Sigmoid colon (tissue), 3 donors: ENCODE results near the gene SEPTIN11.

Experiments used
- CTCF ChIP-seq, 4 experiments: fragments of 450-650 bp in 3 of 4; fragments of 200-600 bp in 1 of 4; IDR thresholded peaks; one replicate each; pipeline ENCODE4 v1.5.1; 2016 to 2019; ENCODE audit warnings: antibody characterized with exemption in 4 of 4, mild to moderate bottlenecking in 3 of 4, moderate library complexity in 2 of 4
- POLR2A ChIP-seq, 2 donors: fragments of 450-650 bp; IDR thresholded peaks; one replicate each; pipeline ENCODE4 v1.6.1; 2016; ENCODE audit warnings: antibody characterized with exemption in 2 of 2, mild to moderate bottlenecking in 2 of 2, moderate library complexity in 2 of 2

GRCh38 chr4:76949276-76950051, at the start of gene SEPTIN11:
- TF ChIP-seq CTCF (IDR thresholded peaks at IDR 0.05) (no peak), POLR2A (IDR thresholded peaks at IDR 0.05) (peak; percentile 52 to 64)
